ENCODE data around the gene MGMT.

- no peak for TF ChIP-seq POLR2AphosphoS5 (IDR thresholded peaks at IDR 0.05)
- TF ChIP-seq, protein P1, sequence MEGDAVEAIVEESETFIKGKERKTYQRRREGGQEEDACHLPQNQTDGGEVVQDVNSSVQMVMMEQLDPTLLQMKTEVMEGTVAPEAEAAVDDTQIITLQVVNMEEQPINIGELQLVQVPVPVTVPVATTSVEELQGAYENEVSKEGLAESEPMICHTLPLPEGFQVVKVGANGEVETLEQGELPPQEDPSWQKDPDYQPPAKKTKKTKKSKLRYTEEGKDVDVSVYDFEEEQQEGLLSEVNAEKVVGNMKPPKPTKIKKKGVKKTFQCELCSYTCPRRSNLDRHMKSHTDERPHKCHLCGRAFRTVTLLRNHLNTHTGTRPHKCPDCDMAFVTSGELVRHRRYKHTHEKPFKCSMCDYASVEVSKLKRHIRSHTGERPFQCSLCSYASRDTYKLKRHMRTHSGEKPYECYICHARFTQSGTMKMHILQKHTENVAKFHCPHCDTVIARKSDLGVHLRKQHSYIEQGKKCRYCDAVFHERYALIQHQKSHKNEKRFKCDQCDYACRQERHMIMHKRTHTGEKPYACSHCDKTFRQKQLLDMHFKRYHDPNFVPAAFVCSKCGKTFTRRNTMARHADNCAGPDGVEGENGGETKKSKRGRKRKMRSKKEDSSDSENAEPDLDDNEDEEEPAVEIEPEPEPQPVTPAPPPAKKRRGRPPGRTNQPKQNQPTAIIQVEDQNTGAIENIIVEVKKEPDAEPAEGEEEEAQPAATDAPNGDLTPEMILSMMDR (IDR thresholded peaks at IDR 0.05) = no peak
- no peak for TF ChIP-seq POLR2A (IDR thresholded peaks at IDR 0.05)
Measured at GRCh38 chr10:129442866-129443265, 24.2 kb upstream of the MGMT start.
